Activated CD4-positive, alpha-beta memory T cell treated with anti-CD3 and anti-CD28 coated beads, Interleukin-2, amount 10 ng/mL, durations not matched to agents 7 days and 5 days (primary cell): ENCODE measurements around the gene MYDGF. TPM values are rescaled to one million over a fixed set of nuclear protein-coding genes. Genes with fewer than 3 reads are reported as not detected.
A peak's percentile ranks its signal among the peaks of the same experiment; 100 is the strongest.
"Not testable (repeated sequence)": the region's sequence is repeated elsewhere in the genome, so short reads cannot be mapped to it uniquely, and the experiment has no call there.

Experiments used
- CTCF ChIA-PET: fragments of 350-600 bp; sonication (Branson Sonifier 250); formaldehyde crosslinking; loops from one replicate; lab custom pipeline; 2021; ENCODE audit warnings: antibody characterized with exemption, inconsistent platforms; lab: Charles Lee
- POLR2A ChIA-PET: fragments of 350-600 bp; sonication (Branson Sonifier 250); formaldehyde crosslinking; loops from one replicate; lab custom pipeline; 2021; ENCODE audit warnings: antibody characterized with exemption; lab: Charles Lee
- DNase-seq: peaks from one replicate; pipeline ENCODE4 v3.0.0-alpha.2; 2020
- H3K27ac Mint-ChIP-seq: one replicate; pipeline ENCODE4 v1.8.0; 2021; ENCODE audit warnings: mild to moderate bottlenecking, mixed read lengths
- H3K27me3 Mint-ChIP-seq: one replicate; pipeline ENCODE4 v1.8.0; 2021; ENCODE audit warnings: mixed read lengths
- H3K36me3 Mint-ChIP-seq: one replicate; pipeline ENCODE4 v1.8.0; 2021; ENCODE audit warnings: low read depth, mixed read lengths
- H3K4me1 Mint-ChIP-seq: one replicate; pipeline ENCODE4 v1.8.0; 2021; ENCODE audit warnings: mixed read lengths
- H3K4me3 Mint-ChIP-seq: one replicate; pipeline ENCODE4 v1.8.0; 2021; ENCODE audit warnings: mild to moderate bottlenecking, mixed read lengths
- H3K9me3 Mint-ChIP-seq: one replicate; pipeline ENCODE4 v1.8.0; 2021; ENCODE audit warnings: mixed read lengths
- total RNA-seq, 2 experiments: library from RNA; stranded (reverse); gene quantifications; one replicate each; pipeline ENCODE4 v1.2.3, GENCODE V29; 2021

MYDGF gene
- total RNA-seq, 2 experiments from 2014 or later: 67.1 to 68.7 TPM

DNA sequence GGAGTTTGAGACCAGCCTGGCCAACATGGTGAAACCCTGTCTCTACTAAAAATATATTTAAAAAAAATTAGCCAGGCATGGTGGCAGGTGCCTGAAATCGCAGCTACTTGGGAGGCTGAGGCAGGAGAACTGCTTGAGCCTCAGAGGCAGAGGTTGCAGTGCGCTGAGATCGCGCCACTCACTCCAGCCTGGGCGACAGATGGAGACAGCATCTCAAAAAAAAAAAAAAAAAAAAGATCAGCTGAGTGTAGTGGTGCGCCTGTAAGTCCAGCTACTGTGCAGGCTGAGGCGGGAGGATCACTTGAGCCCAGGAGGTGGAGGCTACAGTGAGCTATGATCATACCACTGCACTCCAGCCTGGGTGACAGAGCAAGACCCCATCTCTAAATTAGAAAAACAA is 9.9 kb upstream of the MYDGF start:
- ChIA-PET CTCF (interaction anchor here (0.6 to 1.0 kb wide), 3 partner anchors 32 to 354 kb away, joined by 3 to 4 read pairs (median 3); no protein-coding TSS in a partner anchor), POLR2A (interaction anchor here (0.6 to 1.0 kb wide), 2 partner anchors 9 to 10 kb away, joined by 3 to 5 read pairs; no protein-coding TSS in a partner anchor)
- peaks cover 25% of the 10 kb centered on the region for H3K36me3 Mint-ChIP-seq
- not testable (repeated sequence) for H3K9me3 Mint-ChIP-seq, H3K4me3 Mint-ChIP-seq, DNase-seq, H3K4me1 Mint-ChIP-seq, H3K27ac Mint-ChIP-seq, H3K27me3 Mint-ChIP-seq

DNA sequence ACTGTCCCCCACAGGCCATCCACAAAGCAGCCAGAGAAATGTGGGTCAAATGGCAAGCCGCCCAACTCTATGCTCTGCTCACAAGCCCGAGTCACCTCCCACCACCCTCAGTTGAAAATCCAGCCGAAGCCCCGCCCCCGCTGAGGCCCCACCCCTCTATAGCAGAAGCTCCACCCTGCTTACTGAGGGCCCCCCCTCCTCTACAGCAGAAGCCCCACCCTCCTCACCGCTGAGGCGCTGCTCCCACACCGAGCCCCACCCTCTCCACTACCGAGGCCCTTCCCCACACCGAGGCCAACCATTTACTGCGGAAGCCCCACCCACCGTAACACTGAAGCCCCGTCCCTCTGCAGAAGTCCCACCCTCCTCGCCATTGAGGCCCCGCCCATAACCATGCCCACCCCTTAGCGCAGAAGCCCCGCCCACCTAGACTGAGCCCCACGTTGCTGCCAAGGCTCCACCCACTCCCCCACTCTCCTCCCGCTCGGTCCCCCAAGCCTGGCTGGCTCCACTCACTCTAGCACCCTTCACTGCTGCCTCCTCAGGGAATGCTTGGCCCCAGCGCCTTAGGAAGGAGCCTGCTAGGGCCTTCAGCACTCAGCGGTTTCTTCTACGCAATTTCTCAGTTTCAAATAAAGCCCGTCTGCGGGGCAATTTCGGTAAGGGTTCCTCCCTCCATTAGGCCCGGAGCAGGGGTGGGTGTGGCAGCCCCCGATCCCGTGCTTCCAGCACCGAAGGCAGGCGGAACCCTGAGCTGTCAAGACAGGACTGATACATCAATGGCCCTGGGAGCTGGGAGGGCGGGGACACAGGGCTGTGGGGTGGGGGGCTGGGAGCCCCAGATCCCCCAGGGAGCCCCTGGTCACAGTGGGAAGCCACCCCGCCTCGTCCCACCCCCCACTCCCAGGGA is 9.0 kb upstream of the MYDGF start:
- no peaks in the 10 kb centered on the region for H3K27me3 Mint-ChIP-seq
- H3K4me1 Mint-ChIP-seq: no peaks in the 10 kb centered on the region
- H3K36me3 Mint-ChIP-seq: peaks cover 20% of the 10 kb centered on the region
- ChIA-PET POLR2A (interaction anchor here (1.3 to 1.6 kb wide), 2 partner anchors 9 to 11 kb away, joined by 3 read pairs; partner anchors contain the start of gene MYDGF), CTCF (interaction anchor here (0.7 to 1.0 kb wide), 2 partner anchors 43 to 355 kb away, joined by 3 read pairs; no protein-coding TSS in a partner anchor)
- no peak overlapping the region for H3K4me3 Mint-ChIP-seq
- H3K27ac Mint-ChIP-seq: no peak overlapping the region
- no peaks in the 10 kb centered on the region for H3K9me3 Mint-ChIP-seq
- DNase-seq: no peak

DNA sequence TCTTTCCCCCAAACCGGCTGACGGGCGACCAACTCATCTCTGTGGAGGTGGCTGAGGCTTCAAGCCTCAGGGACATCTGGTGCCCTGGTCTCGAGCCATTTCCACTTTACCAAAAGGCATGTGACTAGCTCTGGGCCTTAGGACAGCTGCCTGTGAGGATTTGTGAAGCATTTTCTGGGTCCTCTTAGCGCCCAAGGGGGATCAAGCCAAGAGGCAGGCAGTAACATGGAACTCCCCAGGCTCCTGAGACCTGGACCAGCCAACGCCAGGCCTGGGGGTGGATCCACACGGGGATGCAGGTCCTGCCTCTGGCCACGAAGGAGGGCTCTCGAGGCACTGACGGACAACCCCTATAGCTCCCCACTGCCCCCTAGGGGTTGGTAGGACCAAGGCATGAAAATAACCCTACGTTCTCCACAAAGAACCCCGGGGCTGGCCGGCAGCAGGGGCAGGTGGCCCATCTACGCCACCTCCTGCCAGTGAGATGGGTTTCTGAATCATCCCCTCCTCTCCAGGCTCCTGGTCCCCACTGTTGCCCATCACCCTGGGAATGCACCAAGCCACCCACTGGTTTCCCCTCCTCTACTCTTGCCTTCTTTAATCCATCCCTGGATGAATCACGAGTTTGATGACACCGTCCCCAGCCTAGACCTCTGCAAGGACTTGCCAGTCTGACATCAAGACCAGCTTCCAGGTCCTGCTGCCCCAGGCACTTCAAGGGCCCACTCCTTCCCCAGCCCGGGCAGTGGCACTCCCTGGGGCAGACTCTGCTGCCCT is 7.0 kb upstream of the MYDGF start:
- DNase-seq: peak; percentile 24
- Mint-ChIP-seq H3K27ac (no peak overlapping the region), H3K27me3 (no peaks in the 10 kb centered on the region), H3K4me3 (no peak overlapping the region), H3K36me3 (peaks cover 12% of the 10 kb centered on the region), H3K9me3 (no peaks in the 10 kb centered on the region), H3K4me1 (no peaks in the 10 kb centered on the region)
- ChIA-PET POLR2A (interaction anchor here (1.6 kb wide), 1 partner anchor 9 kb away, joined by 3 read pairs; no protein-coding TSS in a partner anchor), CTCF (interaction anchor here (1.0 kb wide), 2 partner anchors 12 to 114 kb away, joined by 3 to 4 read pairs; partner anchors contain the start of gene FEM1A)

DNA sequence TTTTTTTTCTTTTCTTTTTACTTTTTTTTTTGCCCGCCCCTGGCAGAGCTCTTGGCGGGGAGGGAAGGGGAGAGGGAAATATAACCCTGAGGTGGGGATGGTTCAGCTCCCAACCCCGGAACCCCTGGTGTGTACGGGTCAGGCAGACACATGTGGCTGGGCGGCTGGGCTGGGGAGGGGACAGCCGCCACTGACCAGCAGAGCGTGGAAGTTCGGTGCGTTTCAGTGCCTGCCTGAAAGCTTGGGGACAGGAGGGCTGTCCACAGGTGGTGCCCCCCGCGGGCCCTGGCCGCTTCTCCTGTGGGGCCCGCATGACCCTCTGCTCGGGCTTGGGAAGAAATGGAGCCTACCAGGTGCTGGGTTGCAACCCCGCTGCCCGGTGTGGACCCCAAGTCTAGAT is 5.2 kb upstream of the MYDGF start:
- POLR2A ChIA-PET: no interaction called here
- Mint-ChIP-seq H3K36me3 (peaks cover 9% of the 10 kb centered on the region), H3K9me3 (no peaks in the 10 kb centered on the region), H3K27me3 (no peaks in the 10 kb centered on the region), H3K4me1 (peaks cover 2% of the 10 kb centered on the region), H3K4me3 (no peak overlapping the region), H3K27ac (no peak overlapping the region)
- DNase-seq: no peak
- CTCF ChIA-PET: no interaction called here

DNA sequence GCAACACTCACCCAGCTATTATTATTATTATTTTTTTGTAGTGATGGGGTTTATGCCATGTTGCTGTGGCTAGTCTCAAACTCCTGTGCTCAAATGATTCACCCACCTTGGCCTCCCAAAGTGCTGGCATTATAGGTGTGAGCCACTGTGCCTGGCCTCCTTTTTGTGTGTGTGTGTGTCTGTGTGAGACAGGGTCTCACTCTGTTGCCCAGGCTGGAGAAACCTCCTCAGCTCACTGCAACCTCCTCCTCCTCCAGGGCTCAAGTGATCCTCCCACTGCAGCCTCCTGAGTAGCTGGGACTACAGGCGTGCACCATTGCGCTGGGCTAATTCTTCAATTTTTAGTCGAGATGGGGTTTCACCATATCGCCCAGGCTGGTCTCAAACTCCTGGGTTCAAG is 3.6 kb upstream of the MYDGF start:
- Mint-ChIP-seq H3K36me3 (peaks cover 11% of the 10 kb centered on the region), H3K27me3 (no peaks in the 10 kb centered on the region), H3K27ac (no peak overlapping the region), H3K9me3 (no peaks in the 10 kb centered on the region), H3K4me1 (peaks cover 10% of the 10 kb centered on the region), H3K4me3 (no peak overlapping the region)
- CTCF ChIA-PET: interaction anchor here (0.9 kb wide), 1 partner anchor 117 kb away, joined by 4 read pairs; the partner anchor contains the start of gene FEM1A
- DNase-seq: no peak
- POLR2A ChIA-PET: no interaction called here

DNA sequence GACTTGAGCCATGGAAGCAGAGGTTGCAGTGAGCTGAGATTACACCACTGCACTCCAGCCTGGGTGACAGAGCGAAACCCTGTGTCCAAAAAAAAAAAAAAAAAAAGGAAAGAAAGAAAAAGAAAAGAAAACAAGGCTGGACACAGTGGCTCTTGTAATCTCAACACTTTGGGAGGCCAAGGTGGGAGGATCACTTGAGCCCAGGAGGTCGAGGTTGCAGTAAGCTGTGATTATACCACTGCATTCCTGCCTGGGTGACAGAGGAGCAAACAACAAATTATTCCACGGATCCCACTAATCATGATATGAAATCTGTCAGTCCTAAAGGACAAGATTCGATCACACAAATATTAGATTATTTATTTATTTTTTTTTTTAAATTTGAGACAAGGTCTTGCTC is 3.1 kb upstream of the MYDGF start:
- Mint-ChIP-seq H3K4me1 (peaks cover 14% of the 10 kb centered on the region), H3K27ac (no peak overlapping the region), H3K27me3 (no peaks in the 10 kb centered on the region), H3K4me3 (no peak overlapping the region), H3K36me3 (peaks cover 12% of the 10 kb centered on the region), H3K9me3 (no peaks in the 10 kb centered on the region)
- CTCF ChIA-PET: interaction anchor here (0.6 to 1.4 kb wide), 5 partner anchors 37 to 1370 kb away, joined by 3 to 5 read pairs (median 4); partner anchors contain the start of gene FEM1A
- POLR2A ChIA-PET: no interaction called here
- DNase-seq: no peak

DNA sequence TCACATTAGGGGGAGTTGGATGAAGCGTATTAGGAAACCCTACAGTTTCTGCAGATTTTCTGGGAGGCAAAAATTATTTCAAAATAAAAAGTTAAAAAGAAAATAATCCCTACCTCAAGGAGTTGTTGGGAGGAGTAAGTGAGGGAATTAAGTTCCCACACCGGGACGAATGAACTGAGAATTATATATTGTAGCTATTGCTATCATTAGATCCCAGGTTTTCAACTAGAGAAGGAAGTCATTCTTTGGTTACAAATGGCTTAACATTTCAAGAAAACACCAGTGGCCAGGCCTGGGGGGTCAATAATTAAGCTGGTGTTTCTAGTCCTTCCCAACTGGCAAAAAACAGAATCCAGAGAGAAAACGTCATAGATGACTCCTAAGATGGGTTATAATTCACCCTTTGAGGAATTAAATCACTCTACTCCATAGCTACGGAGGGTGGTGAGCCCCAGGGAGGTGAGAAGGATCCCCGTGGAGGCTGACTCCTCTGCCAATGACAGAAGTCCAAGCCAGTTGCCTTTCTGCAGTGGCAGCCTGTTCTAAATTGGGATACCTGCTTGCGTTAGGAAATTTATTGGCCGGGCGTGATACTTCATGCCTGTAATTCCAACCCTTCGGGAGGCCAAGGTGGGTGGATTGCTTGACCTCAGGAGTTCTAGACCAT is 1.2 kb upstream of the MYDGF start:
- Mint-ChIP-seq H3K27ac (no peak overlapping the region), H3K4me1 (peaks cover 17% of the 10 kb centered on the region), H3K36me3 (peaks cover 16% of the 10 kb centered on the region), H3K9me3 (no peaks in the 10 kb centered on the region), H3K4me3 (peak overlapping the region; percentile 59), H3K27me3 (no peaks in the 10 kb centered on the region)
- ChIA-PET CTCF (interaction anchor here (1.2 kb wide), 1 partner anchor 34 kb away, joined by 3 read pairs; no protein-coding TSS in a partner anchor), POLR2A (no interaction called here)
- no peak for DNase-seq

DNA sequence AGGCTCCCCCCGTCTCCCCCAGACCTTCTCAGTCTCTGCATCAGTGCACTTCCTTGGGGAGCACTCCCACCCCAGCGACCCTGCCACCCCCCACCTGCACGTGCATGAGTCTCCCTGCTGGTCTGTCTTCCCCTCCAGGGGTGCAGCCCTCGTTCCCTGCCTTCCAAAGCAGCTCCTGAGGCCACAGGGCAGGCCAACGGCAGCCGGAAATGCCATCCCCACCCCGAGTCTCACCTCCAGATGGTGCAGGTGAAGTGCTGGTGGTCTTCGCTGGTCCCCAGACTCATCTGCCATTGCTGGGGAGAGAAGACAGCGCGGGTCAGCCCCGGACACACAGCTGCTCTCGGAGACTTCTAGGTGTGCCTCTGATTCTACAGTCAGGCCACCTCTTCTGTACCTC is 5.5 kb downstream of the MYDGF start:
- H3K4me3 Mint-ChIP-seq: no peak overlapping the region
- no peak for DNase-seq
- no peaks in the 10 kb centered on the region for H3K27me3 Mint-ChIP-seq
- no peak overlapping the region for H3K27ac Mint-ChIP-seq
- peaks cover 40% of the 10 kb centered on the region for H3K36me3 Mint-ChIP-seq
- H3K9me3 Mint-ChIP-seq: no peaks in the 10 kb centered on the region
- peaks cover 21% of the 10 kb centered on the region for H3K4me1 Mint-ChIP-seq
- ChIA-PET POLR2A (no interaction called here), CTCF (interaction anchor here (0.9 kb wide), 1 partner anchor 12 kb away, joined by 4 read pairs; no protein-coding TSS in a partner anchor)

DNA sequence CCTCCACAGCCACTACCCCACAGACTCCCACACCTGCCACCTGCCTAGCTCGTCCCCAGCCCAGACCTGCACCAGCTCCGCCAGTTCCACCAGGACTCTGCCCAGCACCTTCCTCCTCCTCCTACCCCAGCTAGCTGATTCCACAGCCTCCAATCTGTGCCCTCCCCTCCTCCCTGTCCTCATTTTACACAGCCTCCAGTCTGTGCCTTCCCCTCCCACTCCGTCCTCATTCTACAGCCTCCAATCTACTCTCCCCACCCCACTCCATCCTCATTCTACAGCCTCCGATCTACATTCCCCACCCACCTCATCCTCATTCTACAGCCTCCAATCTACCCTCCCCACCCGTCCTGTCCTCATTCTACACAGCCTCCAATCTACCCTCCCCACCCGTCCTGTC is 7.3 kb downstream of the MYDGF start:
- ChIA-PET POLR2A (no interaction called here), CTCF (no interaction called here)
- Mint-ChIP-seq H3K4me3 (no peak overlapping the region), H3K9me3 (no peaks in the 10 kb centered on the region), H3K27ac (no peak overlapping the region), H3K27me3 (no peaks in the 10 kb centered on the region), H3K36me3 (peaks cover 43% of the 10 kb centered on the region), H3K4me1 (peaks cover 5% of the 10 kb centered on the region)
- no peak for DNase-seq

DNA sequence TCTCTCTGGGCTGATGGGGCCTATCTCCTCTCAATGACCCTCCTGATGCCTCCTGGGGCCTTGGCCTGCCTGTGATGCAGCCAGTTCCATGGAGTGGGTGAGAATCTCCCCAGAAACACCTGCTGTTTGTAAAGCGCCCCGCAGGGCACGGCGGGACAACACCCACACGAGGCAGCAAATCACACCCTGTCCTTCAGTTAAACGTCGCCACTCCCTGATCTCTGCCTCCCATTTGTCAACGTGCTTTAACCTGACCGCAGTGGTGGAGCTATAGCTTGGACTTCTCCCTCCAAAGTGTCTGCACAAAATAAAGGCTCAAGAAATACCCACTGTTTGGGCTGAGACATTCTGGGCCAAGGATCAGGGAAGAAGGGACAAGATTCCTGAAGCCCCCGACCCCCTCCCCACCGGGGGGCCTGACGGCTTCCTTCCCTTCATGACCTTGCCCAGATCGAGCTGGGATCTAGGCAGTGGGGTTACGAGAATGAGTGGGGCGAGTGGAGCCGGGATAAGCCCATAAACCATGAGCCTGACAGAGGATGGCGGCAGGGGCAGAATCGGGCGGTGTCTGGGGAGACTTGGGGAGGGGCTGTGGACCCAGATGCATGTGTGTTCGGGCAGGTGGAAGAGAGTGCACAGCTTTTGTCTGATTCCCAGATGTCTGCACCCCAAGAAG is 8.0 kb downstream of the MYDGF start:
- CTCF ChIA-PET: no interaction called here
- no peak overlapping the region for H3K27ac Mint-ChIP-seq
- POLR2A ChIA-PET: no interaction called here
- no peak overlapping the region for H3K4me3 Mint-ChIP-seq
- no peak for DNase-seq
- H3K27me3 Mint-ChIP-seq: no peaks in the 10 kb centered on the region
- peaks cover 5% of the 10 kb centered on the region for H3K4me1 Mint-ChIP-seq
- no peaks in the 10 kb centered on the region for H3K9me3 Mint-ChIP-seq
- peaks cover 38% of the 10 kb centered on the region for H3K36me3 Mint-ChIP-seq

DNA sequence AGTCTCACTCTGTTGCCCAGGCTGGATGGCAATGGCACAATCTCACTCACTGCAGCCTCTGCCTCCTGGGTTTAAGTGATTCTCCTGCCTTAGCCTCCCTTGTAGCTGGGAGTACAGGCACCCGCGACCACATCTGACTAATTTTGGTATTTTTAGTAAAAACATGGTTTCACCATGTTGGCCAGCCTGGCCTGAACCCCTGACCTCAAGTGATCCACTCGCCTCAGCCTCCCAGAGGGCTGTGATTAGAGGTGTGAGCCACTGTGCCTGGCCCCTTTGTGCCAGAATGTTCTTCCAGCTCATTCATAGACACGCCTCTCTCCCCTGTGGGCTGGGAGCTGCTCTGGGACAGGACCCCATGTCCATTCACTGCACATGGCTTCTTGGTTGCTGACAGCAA is 9.1 kb downstream of the MYDGF start:
- H3K27me3 Mint-ChIP-seq: no peaks in the 10 kb centered on the region
- no peak for DNase-seq
- H3K27ac Mint-ChIP-seq: no peak overlapping the region
- H3K36me3 Mint-ChIP-seq: peaks cover 43% of the 10 kb centered on the region
- no peak overlapping the region for H3K4me3 Mint-ChIP-seq
- no peaks in the 10 kb centered on the region for H3K9me3 Mint-ChIP-seq
- ChIA-PET POLR2A (no interaction called here), CTCF (no interaction called here)
- H3K4me1 Mint-ChIP-seq: peaks cover 5% of the 10 kb centered on the region
